ENCODE data around the gene MRPL44.

Gene MRPL44

GRCh38 chr2:223932816-223933800, 24.2 kb upstream of the MRPL44 start:
- no peaks in the 10 kb centered on the region for H3K27me3 ChIP-seq (ENCODE audit: insufficient read depth, low read depth)
- H4K20me1 ChIP-seq (ENCODE audit: insufficient read depth) = no peaks in the 10 kb centered on the region
- H3K9ac ChIP-seq = no peak overlapping the region
- no peak overlapping the region for H2AFZ ChIP-seq (ENCODE audit: low read depth)
- no peak for TF ChIP-seq CTCF (conservative IDR thresholded peaks at IDR 0.05; ENCODE audit: low read depth, low read length)
- no peak overlapping the region for H3K27ac ChIP-seq
- no peaks in the 10 kb centered on the region for H3K4me1 ChIP-seq (ENCODE audit: low read depth, poor library complexity, severe bottlenecking)
- peaks cover 9% of the 10 kb centered on the region; the same call in 1 of the 2 replicates for H3K79me2 ChIP-seq (ENCODE audit: insufficient read depth, low read depth)
- no peak overlapping the region for H3K4me2 ChIP-seq
- H3K36me3 ChIP-seq (ENCODE audit: insufficient read depth) = no peaks in the 10 kb centered on the region
- no peak overlapping the region for H3K4me3 ChIP-seq (IDR thresholded peaks at IDR 0.05; ENCODE audit: insufficient read depth, low read depth, low read length)

- no peak overlapping the region for H3K4me2 ChIP-seq
- H3K79me2 ChIP-seq (ENCODE audit: insufficient read depth, low read depth) = peaks cover 9% of the 10 kb centered on the region; the same call in 1 of the 2 replicates
- peaks cover 8% of the 10 kb centered on the region for H3K4me1 ChIP-seq (ENCODE audit: low read depth, poor library complexity, severe bottlenecking)
- no peaks in the 10 kb centered on the region for H4K20me1 ChIP-seq (ENCODE audit: insufficient read depth)
- H2AFZ ChIP-seq (ENCODE audit: low read depth) = no peak overlapping the region
- no peaks in the 10 kb centered on the region for H3K36me3 ChIP-seq (ENCODE audit: insufficient read depth)
- H3K9ac ChIP-seq = no peak overlapping the region
- H3K27ac ChIP-seq = no peak overlapping the region
- no peaks in the 10 kb centered on the region for H3K27me3 ChIP-seq (ENCODE audit: insufficient read depth, low read depth)
- no peak for TF ChIP-seq CTCF (conservative IDR thresholded peaks at IDR 0.05; ENCODE audit: low read depth, low read length)
- H3K4me3 ChIP-seq (IDR thresholded peaks at IDR 0.05; ENCODE audit: insufficient read depth, low read depth, low read length) = no peak overlapping the region
These were observed 22.4 kb upstream of the MRPL44 start for GRCh38 chr2:223934870-223935269.

GRCh38 chr2:223935459-223936125, 21.7 kb upstream of the MRPL44 start:
- peaks cover 9% of the 10 kb centered on the region for H3K4me1 ChIP-seq (ENCODE audit: low read depth, poor library complexity, severe bottlenecking)
- TF ChIP-seq CTCF (conservative IDR thresholded peaks at IDR 0.05; ENCODE audit: low read depth, low read length) = no peak
- H3K9ac ChIP-seq = no peak overlapping the region
- no peak overlapping the region for H3K4me2 ChIP-seq
- H3K27ac ChIP-seq = no peak overlapping the region
- H4K20me1 ChIP-seq (ENCODE audit: insufficient read depth) = no peaks in the 10 kb centered on the region
- no peak overlapping the region for H3K4me3 ChIP-seq (IDR thresholded peaks at IDR 0.05; ENCODE audit: insufficient read depth, low read depth, low read length)
- no peak overlapping the region for H2AFZ ChIP-seq (ENCODE audit: low read depth)
- peaks cover 9% of the 10 kb centered on the region; the same call in 1 of the 2 replicates for H3K79me2 ChIP-seq (ENCODE audit: insufficient read depth, low read depth)
- no peaks in the 10 kb centered on the region for H3K36me3 ChIP-seq (ENCODE audit: insufficient read depth)
- no peaks in the 10 kb centered on the region for H3K27me3 ChIP-seq (ENCODE audit: insufficient read depth, low read depth)

- no peak overlapping the region for H3K4me3 ChIP-seq (IDR thresholded peaks at IDR 0.05; ENCODE audit: insufficient read depth, low read depth, low read length)
- H3K27me3 ChIP-seq (ENCODE audit: insufficient read depth, low read depth) = no peaks in the 10 kb centered on the region
- no peak overlapping the region for H3K27ac ChIP-seq
- no peaks in the 10 kb centered on the region for H4K20me1 ChIP-seq (ENCODE audit: insufficient read depth)
- no peaks in the 10 kb centered on the region for H3K36me3 ChIP-seq (ENCODE audit: insufficient read depth)
- no peak for TF ChIP-seq CTCF (conservative IDR thresholded peaks at IDR 0.05; ENCODE audit: low read depth, low read length)
- H3K4me1 ChIP-seq (ENCODE audit: low read depth, poor library complexity, severe bottlenecking) = peaks cover 9% of the 10 kb centered on the region
- no peak overlapping the region for H3K9ac ChIP-seq
- H2AFZ ChIP-seq (ENCODE audit: low read depth) = no peak overlapping the region
- H3K4me2 ChIP-seq = no peak overlapping the region
- peaks cover 9% of the 10 kb centered on the region; the same call in 1 of the 2 replicates for H3K79me2 ChIP-seq (ENCODE audit: insufficient read depth, low read depth)
These were observed 20.4 kb upstream of the MRPL44 start for GRCh38 chr2:223936862-223937326.

All from KMS-11 (cell line).